KMS-11 (cell line): ENCODE results near the gene TAF1C.
A peak's percentile ranks its signal among the peaks of the same experiment; 100 is the strongest.

ENCODE experiments used
- H2AFZ ChIP-seq: fragments of 200-600 bp; sonication (generic); 2 replicates; pipeline ENCODE4 v1.6.1; 2016; ENCODE audit warnings: antibody characterized with exemption, mixed run types, low read depth
- H3K27ac ChIP-seq: fragments of 200-600 bp; sonication (generic); 2 replicates; pipeline ENCODE4 v1.6.1; 2016; ENCODE audit warnings: mild to moderate bottlenecking, mixed run types
- H3K27me3 ChIP-seq: fragments of 200-600 bp; sonication (generic); 2 replicates; pipeline ENCODE4 v1.6.1; 2017; ENCODE audit warnings: mild to moderate bottlenecking, low read depth, mixed run types, moderate library complexity; ENCODE audit not compliant: insufficient read depth
- H3K36me3 ChIP-seq: fragments of 200-600 bp; sonication (generic); 2 replicates; pipeline ENCODE4 v1.6.1; 2017; ENCODE audit warnings: mild to moderate bottlenecking, mixed run types; ENCODE audit not compliant: insufficient read depth
- H3K4me1 ChIP-seq: fragments of 200-600 bp; sonication (generic); 2 replicates; pipeline ENCODE4 v1.6.1; 2016; ENCODE audit warnings: mild to moderate bottlenecking, low read depth, mixed run types; ENCODE audit not compliant: poor library complexity, severe bottlenecking
- H3K4me2 ChIP-seq: fragments of 200-600 bp; sonication (generic); 2 replicates; pipeline ENCODE4 v1.7.0; 2016; ENCODE audit warnings: mild to moderate bottlenecking, mixed run types
- H3K4me3 ChIP-seq: fragments of 200-600 bp; sonication (generic); IDR thresholded peaks from 2 replicates; pipeline ENCODE4 v1.6.1; 2017; ENCODE audit warnings: low read depth, low read length, mixed read lengths; ENCODE audit not compliant: insufficient read depth
- H3K79me2 ChIP-seq: fragments of 200-600 bp; sonication (generic); 2 replicates; pipeline ENCODE4 v1.6.1; 2016; ENCODE audit warnings: low read depth, mixed run types; ENCODE audit not compliant: insufficient read depth
- H3K9ac ChIP-seq: fragments of 200-600 bp; sonication (generic); 2 replicates; pipeline ENCODE4 v1.6.1; 2016; ENCODE audit warnings: mild to moderate bottlenecking, mixed run types
- H4K20me1 ChIP-seq: fragments of 200-600 bp; sonication (generic); 2 replicates; pipeline ENCODE4 v1.6.1; 2016; ENCODE audit warnings: mild to moderate bottlenecking, mixed run types; ENCODE audit not compliant: insufficient read depth
- TF ChIP-seq, protein P1 (sequence below): fragments of 200-600 bp; sonication (generic); conservative IDR thresholded peaks from 2 replicates; pipeline ENCODE4 v1.6.1; 2017; ENCODE audit warnings: low read depth, mild to moderate bottlenecking, antibody characterized with exemption, low read length, moderate library complexity, mixed read lengths

Gene TAF1C

DNA sequence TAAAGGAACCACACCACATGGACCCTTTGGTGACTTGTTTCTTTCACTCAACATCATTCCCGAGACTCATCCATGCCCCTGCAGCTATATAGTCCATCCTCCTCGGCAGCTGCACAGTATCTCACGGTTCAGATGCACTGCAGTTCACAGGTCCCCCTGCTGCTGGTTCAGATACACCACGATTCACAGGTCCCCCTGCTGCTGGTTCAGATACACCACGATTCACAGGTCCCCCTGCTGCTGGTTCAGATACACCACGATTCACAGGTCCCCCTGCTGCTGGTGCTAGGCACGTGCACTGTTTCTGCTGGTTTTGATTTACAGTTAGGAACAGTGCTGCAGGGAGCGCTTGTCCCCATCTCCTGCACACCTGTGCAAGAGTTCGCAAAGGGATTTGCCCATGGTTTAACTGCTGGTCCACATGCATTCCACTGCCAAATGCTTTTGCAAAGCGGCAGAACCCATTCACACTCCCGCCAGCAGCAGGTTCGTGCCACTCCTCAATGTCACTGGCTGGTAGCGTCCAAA is 45.6 kb downstream of the TAF1C start:
- Histone ChIP-seq H4K20me1 (no peaks in the 10 kb centered on the region), H3K4me2 (no peak overlapping the region), H3K27ac (no peak overlapping the region), H3K27me3 (no peaks in the 10 kb centered on the region), H3K9ac (no peak overlapping the region), H3K4me3 (no peak overlapping the region), H2AFZ (no peak overlapping the region), H3K4me1 (peaks cover 50% of the 10 kb centered on the region), H3K79me2 (peaks cover 21% of the 10 kb centered on the region; the same call in 1 of the 2 replicates), H3K36me3 (no peaks in the 10 kb centered on the region)
- TF ChIP-seq, protein P1, sequence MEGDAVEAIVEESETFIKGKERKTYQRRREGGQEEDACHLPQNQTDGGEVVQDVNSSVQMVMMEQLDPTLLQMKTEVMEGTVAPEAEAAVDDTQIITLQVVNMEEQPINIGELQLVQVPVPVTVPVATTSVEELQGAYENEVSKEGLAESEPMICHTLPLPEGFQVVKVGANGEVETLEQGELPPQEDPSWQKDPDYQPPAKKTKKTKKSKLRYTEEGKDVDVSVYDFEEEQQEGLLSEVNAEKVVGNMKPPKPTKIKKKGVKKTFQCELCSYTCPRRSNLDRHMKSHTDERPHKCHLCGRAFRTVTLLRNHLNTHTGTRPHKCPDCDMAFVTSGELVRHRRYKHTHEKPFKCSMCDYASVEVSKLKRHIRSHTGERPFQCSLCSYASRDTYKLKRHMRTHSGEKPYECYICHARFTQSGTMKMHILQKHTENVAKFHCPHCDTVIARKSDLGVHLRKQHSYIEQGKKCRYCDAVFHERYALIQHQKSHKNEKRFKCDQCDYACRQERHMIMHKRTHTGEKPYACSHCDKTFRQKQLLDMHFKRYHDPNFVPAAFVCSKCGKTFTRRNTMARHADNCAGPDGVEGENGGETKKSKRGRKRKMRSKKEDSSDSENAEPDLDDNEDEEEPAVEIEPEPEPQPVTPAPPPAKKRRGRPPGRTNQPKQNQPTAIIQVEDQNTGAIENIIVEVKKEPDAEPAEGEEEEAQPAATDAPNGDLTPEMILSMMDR: 0 out of 2 replicates have a peak, but pooled peaks have one; percentile 21

DNA sequence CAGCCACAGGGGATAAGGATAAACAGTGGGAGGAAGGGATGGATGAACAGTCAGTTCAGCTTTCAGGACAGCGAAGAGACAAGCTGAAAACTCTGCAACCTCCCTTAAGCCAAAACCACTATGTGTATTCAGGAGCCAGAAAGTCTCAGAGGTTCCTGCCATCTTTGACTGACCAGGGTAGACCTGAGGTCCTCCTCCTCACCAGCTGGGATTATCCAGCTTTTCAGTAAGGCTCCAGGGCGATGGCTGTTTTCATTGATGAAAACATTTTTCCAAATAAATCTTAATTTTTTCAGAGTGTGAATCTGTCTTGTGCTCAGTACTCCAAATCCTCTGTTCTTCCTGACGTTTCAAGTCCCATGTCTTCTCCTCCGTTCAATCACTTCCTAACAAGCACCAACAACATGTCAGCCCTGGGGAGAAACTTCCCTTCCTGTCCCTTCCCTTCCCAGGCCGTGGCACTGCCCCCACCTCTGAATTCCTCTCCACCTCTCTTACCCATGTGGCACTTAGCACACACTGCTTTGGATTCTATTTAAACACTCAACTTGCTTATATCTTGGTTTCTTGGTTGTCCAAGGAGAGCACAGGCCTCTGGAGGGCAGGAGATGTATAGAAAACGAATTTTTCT is 47.1 kb downstream of the TAF1C start:
- H3K4me2 ChIP-seq: peak overlapping the region; percentile 91
- H3K4me1 ChIP-seq: peaks cover 54% of the 10 kb centered on the region
- H3K79me2 ChIP-seq: peaks cover 21% of the 10 kb centered on the region; the same call in 1 of the 2 replicates
- peak overlapping the region; percentile 67 for H3K27ac ChIP-seq
- TF ChIP-seq, protein P1: no peak
- no peak overlapping the region for H3K4me3 ChIP-seq
- H3K36me3 ChIP-seq: no peaks in the 10 kb centered on the region
- no peaks in the 10 kb centered on the region for H4K20me1 ChIP-seq
- peak overlapping the region; percentile 23; the same call in 1 of the 2 replicates for H2AFZ ChIP-seq
- peak overlapping the region; percentile 37; the same call in 1 of the 2 replicates for H3K9ac ChIP-seq
- no peaks in the 10 kb centered on the region for H3K27me3 ChIP-seq

DNA sequence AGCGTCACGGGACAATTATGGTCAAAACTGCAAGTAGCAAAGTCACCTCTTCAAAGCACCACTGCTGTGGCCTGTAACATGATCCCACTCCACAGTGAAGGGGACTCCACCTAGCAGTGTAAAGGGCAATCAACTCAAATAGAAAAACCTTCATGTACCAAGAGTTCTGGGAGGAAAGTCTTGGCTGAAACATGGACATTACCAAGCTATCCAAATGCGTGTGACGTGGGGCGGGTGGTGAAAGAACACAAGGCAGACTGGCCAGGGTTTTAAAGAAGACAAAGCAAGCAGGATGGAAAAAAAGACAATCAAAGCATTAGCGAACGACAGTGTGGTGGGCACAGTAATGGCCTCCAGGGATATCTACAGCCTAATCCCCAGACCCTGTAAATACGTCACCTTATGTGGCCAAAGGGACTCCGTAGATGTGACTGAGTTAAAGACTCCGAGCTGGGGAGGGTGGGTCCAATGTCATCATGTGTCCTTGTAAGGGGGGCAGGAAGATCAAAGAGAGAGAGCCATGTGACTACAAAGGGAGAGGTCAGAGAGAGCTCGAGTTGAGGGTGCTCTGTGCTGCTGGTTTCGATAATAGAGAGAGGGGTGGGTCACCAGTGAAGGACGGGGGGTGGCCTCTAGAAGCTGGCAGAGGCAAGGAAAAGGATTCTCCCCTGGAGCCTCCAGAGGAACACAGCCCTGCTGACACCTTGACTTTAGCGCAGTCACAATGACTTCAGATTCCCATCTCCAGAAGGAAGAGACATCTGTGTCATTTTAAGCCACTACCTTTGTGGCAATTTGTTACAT is 47.8 kb downstream of the TAF1C start:
- H2AFZ ChIP-seq: peak overlapping the region; percentile 23; the same call in 1 of the 2 replicates
- TF ChIP-seq, protein P1: no peak; the same call in 1 of the 2 replicates
- H3K4me2 ChIP-seq: peak overlapping the region; percentile 91
- H3K9ac ChIP-seq: peak overlapping the region; percentile 37; the same call in 1 of the 2 replicates
- H3K4me1 ChIP-seq: peaks cover 61% of the 10 kb centered on the region
- H3K27ac ChIP-seq: peak overlapping the region; percentile 67
- H3K4me3 ChIP-seq: no peak overlapping the region
- no peaks in the 10 kb centered on the region for H3K27me3 ChIP-seq
- H3K36me3 ChIP-seq: no peaks in the 10 kb centered on the region
- H3K79me2 ChIP-seq: peaks cover 22% of the 10 kb centered on the region
- H4K20me1 ChIP-seq: no peaks in the 10 kb centered on the region

DNA sequence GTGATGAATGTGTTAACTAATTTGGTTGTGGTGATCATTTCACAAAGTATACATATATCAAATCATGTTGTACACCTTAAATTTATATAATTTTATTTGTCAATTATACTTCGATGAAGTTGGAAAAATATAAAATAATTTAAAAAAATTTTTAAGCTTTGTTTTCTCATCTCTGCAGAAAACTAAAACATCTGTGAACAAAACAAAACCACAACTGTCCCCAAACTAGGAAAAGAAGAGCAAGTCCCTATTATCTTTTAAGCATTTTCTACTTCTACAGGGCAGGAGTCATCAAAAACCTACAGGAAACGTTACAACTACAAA is 48.4 kb downstream of the TAF1C start:
- no peak overlapping the region for H3K4me3 ChIP-seq
- H4K20me1 ChIP-seq: no peaks in the 10 kb centered on the region
- H3K27ac ChIP-seq: peak overlapping the region; percentile 67
- peak overlapping the region; percentile 37; the same call in 1 of the 2 replicates for H3K9ac ChIP-seq
- TF ChIP-seq, protein P1: no peak
- H2AFZ ChIP-seq: no peak overlapping the region
- no peaks in the 10 kb centered on the region for H3K27me3 ChIP-seq
- H3K36me3 ChIP-seq: no peaks in the 10 kb centered on the region
- H3K4me1 ChIP-seq: peaks cover 67% of the 10 kb centered on the region
- H3K4me2 ChIP-seq: peak overlapping the region; percentile 91
- H3K79me2 ChIP-seq: peaks cover 24% of the 10 kb centered on the region
